Measurements from ENCODE around the gene CDHR3. TPM values are rescaled to one million over a fixed set of nuclear protein-coding genes. Genes with fewer than 3 reads are reported as not detected.

Gene CDHR3
- total and polyA plus RNA-seq, 9 of the 15 experiments (the other 6 are each of a cell fraction or from before 2014, with no cell fraction given): 0.03 to 0.66 (median 0.24) TPM; not detected in 1

- Histone ChIP-seq H3K4me3 (no peak overlapping the region), H3K79me2 (ENCODE audit: control insufficient read depth, insufficient read depth, low read length) (no peaks in the 10 kb centered on the region), H3K9me3 (replicated peaks; ENCODE audit: control insufficient read depth, insufficient read depth, low read depth, low read length) (no peaks in the 10 kb centered on the region), H3K9me1 (ENCODE audit: control insufficient read depth, insufficient read depth, low read length) (no peaks in the 10 kb centered on the region), H3K27ac (ENCODE audit: extremely low read depth, low read depth, low read length) (no peak overlapping the region), H3K27me3 (ENCODE audit: control insufficient read depth in 2 of 2, insufficient read depth in 2 of 2, low read length in 2 of 2) (no peaks in the 10 kb centered on the region), H3K36me3 (ENCODE audit: control insufficient read depth, insufficient read depth, low read length) (no peaks in the 10 kb centered on the region), H3K4me1 (replicated peaks in 1 of 2; ENCODE audit: control insufficient read depth in 2 of 2, insufficient read depth in 2 of 2, low read length in 2 of 2) (peaks cover 16 to 64% of the 10 kb centered on the region in 2 experiments), H3K4me2 (ENCODE audit: insufficient read depth, low read length) (no peak overlapping the region), H3K9ac (ENCODE audit: insufficient read depth in 1 of 2, low read depth in 2 of 2, low read length in 2 of 2) (no peak overlapping the region), H2AFZ (ENCODE audit: low read depth, low read length) (no peak overlapping the region), H4K20me1 (replicated peaks; ENCODE audit: control insufficient read depth, insufficient read depth, low read length) (no peaks in the 10 kb centered on the region)
- 32% methylated on average over 8 of the region's 8 CpGs for WGBS (ENCODE audit: insufficient coverage, low coverage, missing lambda C conversion rate)
- CTCF ChIA-PET (ENCODE audit: low intra/inter-chr PET ratio): no interaction called here
- BruUV-seq (replicated peaks): no TSS peak
- DNase-seq (ENCODE audit: extremely low read depth in 1 of 4, low spot score in 3 of 4): peak in 1 of 4 experiments; percentile 33
- in situ Hi-C loops (cut with MboI) (no loop called here), intact Hi-C loops (cut with micrococcal nuclease) (no loop called here)
- POLR2A ChIA-PET: interaction anchor here (0.6 to 2.5 kb wide), 6 partner anchors 8 to 229 kb away, joined by 3 to 9 read pairs (median 4); no protein-coding TSS in a partner anchor
- no peak for FAIRE-seq
- no peak for ATAC-seq
- no peak for TF ChIP-seq PBX2 (CRISPR knock-in tag; IDR thresholded peaks at IDR 0.05; ENCODE audit: low read depth)
- peak; percentile 60; the same call in 1 of the 2 replicates for TF ChIP-seq PBX2 (tag; conservative IDR thresholded peaks at IDR 0.05; ENCODE audit: low read depth)
- peak; percentile 58 for TF ChIP-seq CTBP1 (IDR thresholded peaks at IDR 0.05; ENCODE audit: borderline replicate concordance)
- TF ChIP-seq SRF (CRISPR knock-in tag; IDR thresholded peaks at IDR 0.05): 0 out of 4 replicates have a peak, but pooled peaks of 1 of the 2 experiments have one; percentile 34
- TF ChIP-seq ZNF449 (CRISPR knock-in tag; IDR thresholded peaks at IDR 0.05): peak; percentile 14; the same call in 1 of the 2 replicates
- no peak for TF ChIP-seq USF2 (CRISPR knock-in tag; IDR thresholded peaks at IDR 0.05)
- 0 out of 2 replicates have a peak, but pooled peaks have one; percentile 28 for TF ChIP-seq BACH1 (tag; IDR thresholded peaks at IDR 0.05)
These were observed 59.2 kb downstream of the CDHR3 start for GRCh38 chr7:106022193-106022821.

Measured in K562 (cell line).